Esophagus muscularis mucosa (tissue), 4 donors: Measurements from ENCODE around the gene CASKIN1. TPM values are rescaled to one million over a fixed set of nuclear protein-coding genes. Genes with fewer than 3 reads are reported as not detected.
"Not testable (repeated sequence)": the region's sequence is repeated elsewhere in the genome, so short reads cannot be mapped to it uniquely, and the experiment has no call there.

Source experiments
- DNase-seq: peaks from one replicate; pipeline ENCODE4 v3.0.0-alpha.2; 2017; ENCODE audit errors: extremely low spot score
- H3K27ac ChIP-seq, 4 donors: fragments of 200-600 bp; sonication (generic); replicated peaks in 1 of 4; 1 replicate in 3 of 4; 2 replicates in 1 of 4; pipeline ENCODE4 v1.5.1; 2016 to 2019; ENCODE audit warnings: mild to moderate bottlenecking in 1 of 4
- H3K27me3 ChIP-seq, 4 donors: fragments of 200-600 bp; sonication (generic); one replicate each; pipeline versions ENCODE4 v1.5.1 to v1.6.0; 2016 to 2019
- H3K36me3 ChIP-seq, 4 donors: fragments of 200-600 bp; sonication (generic); one replicate each; pipeline ENCODE4 v1.5.1; 2016 to 2019
- H3K4me1 ChIP-seq, 4 donors: fragments of 200-600 bp; sonication (generic); one replicate each; pipeline ENCODE4 v1.5.1; 2016 to 2019
- H3K4me3 ChIP-seq, 4 donors: fragments of 200-600 bp; sonication (generic); 1 replicate in 2 of 4; 2 replicates in 2 of 4; pipeline ENCODE4 v1.5.1; 2016 to 2019; ENCODE audit warnings: mild to moderate bottlenecking in 4 of 4, moderate library complexity in 1 of 4
- H3K9me3 ChIP-seq, 4 donors: fragments of 200-600 bp; sonication (generic); 1 replicate in 3 of 4; 2 replicates in 1 of 4; pipeline ENCODE4 v1.5.1; 2016 to 2019
- EP300 ChIP-seq: sonication (generic); formaldehyde crosslinking; IDR thresholded peaks from one replicate; pipeline ENCODE4 v1.6.1; 2017; ENCODE audit warnings: antibody characterized with exemption
- POLR2A ChIP-seq: fragments of 450-650 bp; IDR thresholded peaks from one replicate; pipeline ENCODE4 v1.6.1; 2017; ENCODE audit warnings: antibody characterized with exemption, moderate library complexity, mild to moderate bottlenecking, low read depth
- POLR2AphosphoS5 ChIP-seq, 2 donors: sonication (generic); formaldehyde crosslinking; IDR thresholded peaks; one replicate each; pipeline ENCODE4 v1.6.1; 2017; ENCODE audit warnings: antibody characterized with exemption in 2 of 2
- WGBS: methylation state at CpG from one replicate; pipeline ENCODE4 v1.1.5; 2018; 5-methylcytosine and 5-hydroxymethylcytosine counted together
- intact Hi-C: fragments of 100-400 bp; cut with DNase I; formaldehyde crosslinking; loops from one replicate; pipeline ENCODE4 v1.15.1; 2023
- total RNA-seq, 4 donors: library from RNA; depleted of rRNA; stranded (reverse); fragments of >200 nt; gene quantifications; one replicate each; pipeline versions ENCODE4 v1.1.0 to v1.2.1, GENCODE V29; 2016
- TF ChIP-seq, protein P1 (sequence below), 3 experiments: fragments of 200-600 bp in 2 of 3; fragments of 450-650 bp in 1 of 3; sonication (generic) in 2 of 3; IDR thresholded peaks; one replicate each; pipeline ENCODE4 v1.5.1; 2017 to 2019; ENCODE audit warnings: antibody characterized with exemption in 3 of 3, mild to moderate bottlenecking in 2 of 3, moderate library complexity in 1 of 3

Gene CASKIN1
- total RNA-seq, 4 donors from 2014 or later = under 0.01 to 0.32 (median 0.09) TPM

- WGBS = 77% methylated on average over 13 of the region's 13 CpGs
- no peak for TF ChIP-seq POLR2AphosphoS5 (IDR thresholded peaks at IDR 0.05)
- TF ChIP-seq POLR2A = no peak
- TF ChIP-seq, protein P1, sequence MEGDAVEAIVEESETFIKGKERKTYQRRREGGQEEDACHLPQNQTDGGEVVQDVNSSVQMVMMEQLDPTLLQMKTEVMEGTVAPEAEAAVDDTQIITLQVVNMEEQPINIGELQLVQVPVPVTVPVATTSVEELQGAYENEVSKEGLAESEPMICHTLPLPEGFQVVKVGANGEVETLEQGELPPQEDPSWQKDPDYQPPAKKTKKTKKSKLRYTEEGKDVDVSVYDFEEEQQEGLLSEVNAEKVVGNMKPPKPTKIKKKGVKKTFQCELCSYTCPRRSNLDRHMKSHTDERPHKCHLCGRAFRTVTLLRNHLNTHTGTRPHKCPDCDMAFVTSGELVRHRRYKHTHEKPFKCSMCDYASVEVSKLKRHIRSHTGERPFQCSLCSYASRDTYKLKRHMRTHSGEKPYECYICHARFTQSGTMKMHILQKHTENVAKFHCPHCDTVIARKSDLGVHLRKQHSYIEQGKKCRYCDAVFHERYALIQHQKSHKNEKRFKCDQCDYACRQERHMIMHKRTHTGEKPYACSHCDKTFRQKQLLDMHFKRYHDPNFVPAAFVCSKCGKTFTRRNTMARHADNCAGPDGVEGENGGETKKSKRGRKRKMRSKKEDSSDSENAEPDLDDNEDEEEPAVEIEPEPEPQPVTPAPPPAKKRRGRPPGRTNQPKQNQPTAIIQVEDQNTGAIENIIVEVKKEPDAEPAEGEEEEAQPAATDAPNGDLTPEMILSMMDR (IDR thresholded peaks at IDR 0.05) = no peak
- TF ChIP-seq EP300 = no peak
Observed at GRCh38 chr16:2204416-2205103, 8.2 kb upstream of the CASKIN1 start.

GRCh38 chr16:2203119-2203688 is 6.8 kb upstream of the CASKIN1 start:
- H3K27me3 ChIP-seq, H3K27ac ChIP-seq, DNase-seq, H3K9me3 ChIP-seq, H3K4me3 ChIP-seq, intact Hi-C loops: not testable (repeated sequence)
- Histone ChIP-seq H3K36me3 (peaks cover 4 to 19% (median 18%) of the 10 kb centered on the region in 4 donors), H3K4me1 (peaks cover 14 to 29% (median 23%) of the 10 kb centered on the region in 4 donors)
- WGBS = 95% methylated on average over 8 of the region's 8 CpGs

More at GRCh38 chr16:2204416-2205103, 8.2 kb upstream of the CASKIN1 start:
- peaks cover 14 to 29% (median 23%) of the 10 kb centered on the region in 4 donors for H3K4me1 ChIP-seq
- H3K4me3 ChIP-seq = peak overlapping the region; percentile 65 to 87 (median 78)
- H3K27ac ChIP-seq = peak overlapping the region; percentile 90 to 97 (median 96)
- no peaks in the 10 kb centered on the region for H3K27me3 ChIP-seq
- H3K9me3 ChIP-seq = no peaks in the 10 kb centered on the region
- intact Hi-C loops = no loop called here
- peaks cover 14 to 33% (median 31%) of the 10 kb centered on the region in 4 donors for H3K36me3 ChIP-seq
- no peak for DNase-seq

- no peak overlapping the region for H3K27ac ChIP-seq
- WGBS = 82% methylated on average over 5 of the region's 6 CpGs
- H3K9me3 ChIP-seq = no peaks in the 10 kb centered on the region
- intact Hi-C loops = no loop called here
- H3K36me3 ChIP-seq = no peaks in the 10 kb centered on the region
- TF ChIP-seq EP300 (no peak), POLR2A (no peak), POLR2AphosphoS5 (IDR thresholded peaks at IDR 0.05) (no peak)
- TF ChIP-seq, protein P1 (IDR thresholded peaks at IDR 0.05) = no peak
- no peak for DNase-seq
- peaks cover 9 to 23% (median 21%) of the 10 kb centered on the region in 4 donors for H3K4me1 ChIP-seq
- H3K4me3 ChIP-seq = no peak overlapping the region
- peaks cover 8 to 33% (median 18%) of the 10 kb centered on the region in 4 donors for H3K27me3 ChIP-seq
Observed at GRCh38 chr16:2200313-2200712, 3.9 kb upstream of the CASKIN1 start.

DNA sequence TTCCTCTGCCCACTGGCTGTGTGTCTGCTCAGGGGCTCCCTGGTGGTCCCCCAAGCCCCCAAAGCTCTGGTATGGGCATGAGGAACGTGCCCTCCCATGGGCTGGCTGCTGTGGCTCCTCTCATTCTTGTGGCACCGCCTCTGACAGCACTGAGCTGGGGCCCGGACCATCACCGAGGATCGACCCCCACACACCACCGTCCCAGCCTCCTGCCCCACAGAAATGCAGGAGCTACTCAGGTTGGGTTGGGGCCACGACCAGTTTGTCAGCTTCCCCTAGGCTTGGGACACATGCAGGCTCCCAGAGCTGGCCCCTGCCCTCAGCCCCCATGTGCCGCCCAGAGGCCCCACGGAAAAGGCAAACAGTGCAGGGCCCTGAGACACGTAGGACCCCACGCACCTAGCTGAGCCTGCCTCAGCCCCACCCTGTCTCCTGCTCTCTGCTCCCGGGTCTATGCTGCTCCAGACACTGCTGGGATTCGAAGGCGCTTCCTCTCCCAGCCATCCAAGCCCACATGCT is 3.3 kb upstream of the CASKIN1 start:
- intact Hi-C loops = no loop called here
- H3K9me3 ChIP-seq = no peaks in the 10 kb centered on the region
- 50% methylated on average over 2 of the region's 14 CpGs for WGBS
- H3K4me3 ChIP-seq = no peak overlapping the region
- H3K27me3 ChIP-seq = peaks cover 8 to 40% (median 22%) of the 10 kb centered on the region in 4 donors
- peaks cover 11 to 26% (median 23%) of the 10 kb centered on the region in 4 donors for H3K4me1 ChIP-seq
- no peaks in the 10 kb centered on the region for H3K36me3 ChIP-seq
- DNase-seq = no peak
- TF ChIP-seq POLR2A = no peak
- TF ChIP-seq, protein P1 (IDR thresholded peaks at IDR 0.05) = no peak
- no peak for TF ChIP-seq EP300
- TF ChIP-seq POLR2AphosphoS5 (IDR thresholded peaks at IDR 0.05) = no peak
- H3K27ac ChIP-seq = no peak overlapping the region

DNA sequence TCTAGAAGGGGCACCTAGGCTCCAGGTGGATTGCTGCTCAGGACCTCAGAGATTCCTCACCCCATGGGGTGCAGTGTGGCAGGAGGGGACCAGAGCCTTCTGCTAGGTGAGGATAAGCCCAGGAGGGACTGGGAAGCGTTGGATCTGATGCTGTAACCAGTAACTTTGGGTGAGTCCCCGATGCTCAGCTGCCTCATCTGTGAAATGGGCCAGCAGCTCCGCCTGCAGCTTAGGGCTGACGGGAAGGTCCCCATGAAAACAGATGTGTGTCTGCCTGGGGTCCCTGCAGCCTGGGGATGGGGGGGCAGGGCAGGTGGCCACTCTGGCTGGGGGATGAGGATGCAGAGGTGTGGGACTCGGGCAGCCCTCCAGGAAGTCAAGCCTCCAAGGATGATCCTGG is 2.7 kb upstream of the CASKIN1 start:
- peaks cover 9 to 28% (median 21%) of the 10 kb centered on the region in 4 donors for H3K4me1 ChIP-seq
- H3K27ac ChIP-seq = no peak overlapping the region
- no peak for DNase-seq
- no peak for TF ChIP-seq POLR2A
- TF ChIP-seq POLR2AphosphoS5 (IDR thresholded peaks at IDR 0.05) = no peak
- TF ChIP-seq, protein P1 (IDR thresholded peaks at IDR 0.05) = no peak
- no peak for TF ChIP-seq EP300
- no peak overlapping the region for H3K4me3 ChIP-seq
- intact Hi-C loops = no loop called here
- no peaks in the 10 kb centered on the region for H3K36me3 ChIP-seq
- H3K27me3 ChIP-seq = peaks cover 8 to 46% (median 22%) of the 10 kb centered on the region in 4 donors
- H3K9me3 ChIP-seq = no peaks in the 10 kb centered on the region
- WGBS = 68% methylated on average over 5 of the region's 5 CpGs
